Fibroblast of lung (primary cell): ENCODE measurements around the gene PIK3C2B. TPM values are rescaled to one million over a fixed set of nuclear protein-coding genes. Genes with fewer than 3 reads are reported as not detected.

Experiments
- DNase-seq, 2 donors: peaks; one replicate each; pipeline versions ENCODE4 v3.0.0 to v3.0.0-alpha.2; 2010; ENCODE audit warnings: low read depth in 2 of 2
- H2AFZ ChIP-seq: 2 replicates; pipeline ENCODE4 v1.5.1; 2012; ENCODE audit warnings: low read length, control low read depth, inconsistent platforms
- H3K27ac ChIP-seq: 2 replicates; pipeline ENCODE4 v1.5.1; 2011; ENCODE audit warnings: low read length, control low read depth; ENCODE audit not compliant: insufficient read depth
- H3K27me3 ChIP-seq: 2 replicates; pipeline ENCODE4 v1.5.1; 2011; ENCODE audit warnings: mild to moderate bottlenecking, low read length; ENCODE audit not compliant: control insufficient read depth, insufficient read depth
- H3K36me3 ChIP-seq: 2 replicates; pipeline ENCODE4 v1.5.1; 2011; ENCODE audit warnings: low read length; ENCODE audit not compliant: control insufficient read depth, insufficient read depth
- H3K4me1 ChIP-seq: 2 replicates; pipeline ENCODE4 v1.5.1; 2011; ENCODE audit warnings: low read length; ENCODE audit not compliant: control insufficient read depth, insufficient read depth; ENCODE audit errors: extremely low read depth
- H3K4me2 ChIP-seq: 2 replicates; pipeline ENCODE4 v1.5.1; 2011; ENCODE audit warnings: low read length, control low read depth; ENCODE audit not compliant: insufficient read depth; ENCODE audit errors: extremely low read depth
- H3K4me3 ChIP-seq, 4 experiments: fragments of 200-600 bp in 1 of 4; sonication (generic) in 1 of 4; replicated peaks in 1 of 4; 2 replicates each; pipeline ENCODE4 v1.5.1; 2011 to 2016; ENCODE audit warnings: low read length in 4 of 4, low read depth in 3 of 4, mild to moderate bottlenecking in 3 of 4, control low read depth in 2 of 4, inconsistent platforms in 1 of 4, mixed read lengths in 1 of 4; ENCODE audit not compliant: insufficient read depth in 1 of 4; ENCODE audit errors: control extremely low read depth in 1 of 4
- H3K79me2 ChIP-seq: 2 replicates; pipeline ENCODE4 v1.5.1; 2012; ENCODE audit warnings: mild to moderate bottlenecking, low read length, inconsistent platforms; ENCODE audit not compliant: control insufficient read depth, insufficient read depth
- H3K9ac ChIP-seq: 2 replicates; pipeline ENCODE4 v1.5.1; 2011; ENCODE audit warnings: mild to moderate bottlenecking, low read length, control low read depth; ENCODE audit not compliant: insufficient read depth
- H3K9me3 ChIP-seq: 2 replicates; pipeline ENCODE4 v1.5.1; 2012; ENCODE audit warnings: low read depth, low read length; ENCODE audit not compliant: control insufficient read depth, insufficient read depth
- H4K20me1 ChIP-seq: 2 replicates; pipeline ENCODE4 v1.5.1; 2011; ENCODE audit warnings: low read length; ENCODE audit not compliant: control insufficient read depth, insufficient read depth; ENCODE audit errors: extremely low read depth
- EZH2 ChIP-seq: IDR thresholded peaks from 2 replicates; pipeline ENCODE4 v1.5.1; 2012; ENCODE audit warnings: low read length, control low read depth, mild to moderate bottlenecking; ENCODE audit errors: missing control alignments
- polyA plus RNA-seq, 2 donors: library from polyadenylated mRNA; depleted of rRNA in 1 of 2; stranded (reverse) in 1 of 2; unstranded in 1 of 2; fragments of >200 nt; gene quantifications; 2 replicates each; pipeline ENCODE4 v1.2.1, GENCODE V29; 2011 to 2012; ENCODE audit warnings: missing spikeins in 1 of 2
- total RNA-seq: library from RNA; depleted of rRNA; stranded (reverse); fragments of >200 nt; gene quantifications from 2 replicates; pipeline ENCODE4 v1.2.1, GENCODE V29; 2014
- TF ChIP-seq, protein P1 (sequence below), 2 donors: IDR thresholded peaks in 1 of 2; conservative IDR thresholded peaks in 1 of 2; 1 replicate in 1 of 2; 2 replicates in 1 of 2; pipeline ENCODE4 v1.5.1; 2011 to 2012; ENCODE audit warnings: low read length in 2 of 2, control low read depth in 1 of 2, inconsistent platforms in 1 of 2, low read depth in 1 of 2, mild to moderate bottlenecking in 1 of 2

The PIK3C2B gene
- total and polyA plus RNA-seq, 2 donors (not counting 1 experiment from before 2014, with no cell fraction given), result 2.4 to 2.5 TPM

DNA sequence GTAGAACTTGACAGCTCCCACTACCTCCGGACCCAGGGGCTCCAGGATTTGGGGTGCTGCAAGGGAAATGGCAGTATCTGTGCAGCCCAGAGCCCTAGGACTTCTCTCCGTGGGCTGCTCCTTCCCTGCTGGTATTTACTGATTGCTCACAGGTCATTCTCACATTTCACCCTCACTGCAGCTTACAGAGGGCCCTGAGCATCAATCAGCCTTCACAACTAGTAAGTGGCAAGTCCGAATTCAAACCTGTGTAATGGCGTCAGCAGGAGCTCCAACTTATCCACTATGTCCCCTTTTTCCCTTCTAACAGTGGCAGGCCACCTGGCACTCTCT, 32.4 kb downstream of the PIK3C2B start:
- Histone ChIP-seq H3K9me3 (no peaks in the 10 kb centered on the region), H3K27me3 (peaks cover 16% of the 10 kb centered on the region), H4K20me1 (no peaks in the 10 kb centered on the region), H3K36me3 (no peaks in the 10 kb centered on the region), H3K9ac (no peak overlapping the region), H3K4me1 (no peaks in the 10 kb centered on the region), H3K4me2 (no peak overlapping the region), H3K79me2 (no peaks in the 10 kb centered on the region), H3K27ac (no peak overlapping the region), H3K4me3 (no peak overlapping the region), H2AFZ (no peak overlapping the region)
- TF ChIP-seq, protein P1, sequence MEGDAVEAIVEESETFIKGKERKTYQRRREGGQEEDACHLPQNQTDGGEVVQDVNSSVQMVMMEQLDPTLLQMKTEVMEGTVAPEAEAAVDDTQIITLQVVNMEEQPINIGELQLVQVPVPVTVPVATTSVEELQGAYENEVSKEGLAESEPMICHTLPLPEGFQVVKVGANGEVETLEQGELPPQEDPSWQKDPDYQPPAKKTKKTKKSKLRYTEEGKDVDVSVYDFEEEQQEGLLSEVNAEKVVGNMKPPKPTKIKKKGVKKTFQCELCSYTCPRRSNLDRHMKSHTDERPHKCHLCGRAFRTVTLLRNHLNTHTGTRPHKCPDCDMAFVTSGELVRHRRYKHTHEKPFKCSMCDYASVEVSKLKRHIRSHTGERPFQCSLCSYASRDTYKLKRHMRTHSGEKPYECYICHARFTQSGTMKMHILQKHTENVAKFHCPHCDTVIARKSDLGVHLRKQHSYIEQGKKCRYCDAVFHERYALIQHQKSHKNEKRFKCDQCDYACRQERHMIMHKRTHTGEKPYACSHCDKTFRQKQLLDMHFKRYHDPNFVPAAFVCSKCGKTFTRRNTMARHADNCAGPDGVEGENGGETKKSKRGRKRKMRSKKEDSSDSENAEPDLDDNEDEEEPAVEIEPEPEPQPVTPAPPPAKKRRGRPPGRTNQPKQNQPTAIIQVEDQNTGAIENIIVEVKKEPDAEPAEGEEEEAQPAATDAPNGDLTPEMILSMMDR (conservative IDR thresholded peaks at IDR 0.05 in 1 of 2, IDR thresholded peaks at IDR 0.05 in 1 of 2; ENCODE audit: low read depth in 1 of 2, low read length in 2 of 2), result no peak
- no peak for TF ChIP-seq EZH2
- DNase-seq, result no peak

- no peak overlapping the region for H3K9ac ChIP-seq
- no peak overlapping the region for H3K4me3 ChIP-seq
- H3K9me3 ChIP-seq, result no peaks in the 10 kb centered on the region
- no peaks in the 10 kb centered on the region for H4K20me1 ChIP-seq
- no peak for DNase-seq
- no peaks in the 10 kb centered on the region for H3K79me2 ChIP-seq
- H3K27ac ChIP-seq, result no peak overlapping the region
- H3K27me3 ChIP-seq, result peaks cover 10% of the 10 kb centered on the region
- no peaks in the 10 kb centered on the region for H3K36me3 ChIP-seq
- TF ChIP-seq, protein P1 (conservative IDR thresholded peaks at IDR 0.05 in 1 of 2, IDR thresholded peaks at IDR 0.05 in 1 of 2; ENCODE audit: low read depth in 1 of 2, low read length in 2 of 2), result no peak
- TF ChIP-seq EZH2, result no peak
- no peak overlapping the region for H2AFZ ChIP-seq
- H3K4me1 ChIP-seq, result no peaks in the 10 kb centered on the region
- no peak overlapping the region for H3K4me2 ChIP-seq
These were observed 33.0 kb downstream of the PIK3C2B start for GRCh38 chr1:204461331-204462228.

GRCh38 chr1:204460346-204460745, 34.3 kb downstream of the PIK3C2B start:
- H3K27me3 ChIP-seq, result peaks cover 10% of the 10 kb centered on the region
- H3K4me1 ChIP-seq, result no peaks in the 10 kb centered on the region
- no peak overlapping the region for H3K4me2 ChIP-seq
- H2AFZ ChIP-seq, result no peak overlapping the region
- no peaks in the 10 kb centered on the region for H3K9me3 ChIP-seq
- H4K20me1 ChIP-seq, result no peaks in the 10 kb centered on the region
- no peak for DNase-seq
- TF ChIP-seq EZH2, result no peak
- TF ChIP-seq, protein P1 (conservative IDR thresholded peaks at IDR 0.05 in 1 of 2, IDR thresholded peaks at IDR 0.05 in 1 of 2; ENCODE audit: low read depth in 1 of 2, low read length in 2 of 2), result no peak
- H3K36me3 ChIP-seq, result no peaks in the 10 kb centered on the region
- no peak overlapping the region for H3K9ac ChIP-seq
- H3K27ac ChIP-seq, result no peak overlapping the region
- no peaks in the 10 kb centered on the region for H3K79me2 ChIP-seq
- no peak overlapping the region for H3K4me3 ChIP-seq
